GM19238 (cell line): Measurements from ENCODE around the gene TMEM14C.

ENCODE experiments used
- DNase-seq: peaks from one replicate; pipeline ENCODE4 v3.0.0; 2011; ENCODE audit warnings: low spot score; ENCODE audit not compliant: insufficient read length

The TMEM14C gene

GRCh38 chr6:10759884-10760329 lies 37.0 kb downstream of the TMEM14C start:
- no peak for DNase-seq

- no peak for DNase-seq
Measured at GRCh38 chr6:10763006-10763405, 40.1 kb downstream of the TMEM14C start.

- no peak for DNase-seq
Measured at GRCh38 chr6:10769419-10769818, 46.5 kb downstream of the TMEM14C start.

GRCh38 chr6:10771371-10771894 lies 48.6 kb downstream of the TMEM14C start:
- no peak for DNase-seq

GRCh38 chr6:10778230-10778629 lies 55.4 kb downstream of the TMEM14C start:
- no peak for DNase-seq

- DNase-seq, result no peak
Measured at GRCh38 chr6:10779076-10779475, 56.2 kb downstream of the TMEM14C start.
